K562 (cell line): ENCODE results near the gene PLEKHG4B. TPM values are rescaled to one million over a fixed set of nuclear protein-coding genes. Genes with fewer than 3 reads are reported as not detected.

Experiments
- ATAC-seq: fragments of 200-7000 bp; cut with Tn5 transposase; 3 replicates; pipeline ENCODE4 v1.9.1; 2020; ENCODE audit warnings: moderate library complexity
- BruUV-seq: library from RNA; stranded (reverse); fragments of 400-500 nt; replicated peaks from 2 replicates; lab custom pipeline; 2021; lab: Mats Ljungman, UMichigan
- CTCF ChIA-PET: fragments of 300-600 bp; formaldehyde crosslinking; extraction: SDS; loops from one replicate; lab custom pipeline; 2021; ENCODE audit warnings: low intra/inter-chr PET ratio; lab: Yijun Ruan, JAX
- POLR2A ChIA-PET: fragments of 300-600, 350-650 bp; sonication (Branson Sonifier 250); formaldehyde crosslinking; extraction: SDS; loops from one replicate; lab custom pipeline; 2021; ENCODE audit warnings: antibody characterized with exemption, inconsistent platforms; lab: Yijun Ruan, JAX
- DNase-seq, 4 experiments: peaks; one replicate each; pipeline versions ENCODE4 v3.0.0 to v3.0.0-alpha.2; 2011 to 2018; ENCODE audit warnings: low spot score in 3 of 4, mixed read lengths in 3 of 4; ENCODE audit errors: extremely low read depth in 1 of 4
- FAIRE-seq: peaks from 2 replicates; lab custom pipeline; 2011; peaks lifted over from hg19 to GRCh38; lab: Jason Lieb, UNC
- H2AFZ ChIP-seq: 2 replicates; pipeline ENCODE4 v1.6.0; 2011; ENCODE audit warnings: low read depth, low read length, control low read depth, inconsistent platforms
- H3K27ac ChIP-seq: fragments of 200-600 bp; 3 replicates; pipeline ENCODE4 v1.8.0; 2011; ENCODE audit warnings: low read depth, mild to moderate bottlenecking, control low read depth, inconsistent platforms, low read length, moderate library complexity, mixed read lengths; ENCODE audit errors: extremely low read depth
- H3K27me3 ChIP-seq, 2 experiments: fragments of 300-600 bp in 1 of 2; 2 replicates in 1 of 2; 3 replicates in 1 of 2; pipeline versions ENCODE4 v1.6.0 to v1.8.0; 2011; ENCODE audit warnings: inconsistent platforms in 2 of 2, low read length in 2 of 2, mild to moderate bottlenecking in 1 of 2, mixed read lengths in 1 of 2, moderate library complexity in 1 of 2; ENCODE audit not compliant: control insufficient read depth in 2 of 2, insufficient read depth in 2 of 2
- H3K36me3 ChIP-seq: fragments of 300-600 bp; 3 replicates; pipeline ENCODE4 v1.8.0; 2011; ENCODE audit warnings: mild to moderate bottlenecking, low read length, inconsistent platforms; ENCODE audit not compliant: control insufficient read depth, insufficient read depth
- H3K4me1 ChIP-seq, 2 experiments: fragments of 200-600 bp in 1 of 2; replicated peaks in 1 of 2; 2 replicates in 1 of 2; 3 replicates in 1 of 2; pipeline versions ENCODE4 v1.5.1 to v1.8.0; 2011; ENCODE audit warnings: inconsistent platforms in 2 of 2, low read length in 2 of 2, mild to moderate bottlenecking in 1 of 2, mixed read lengths in 1 of 2, moderate library complexity in 1 of 2; ENCODE audit not compliant: control insufficient read depth in 2 of 2, insufficient read depth in 2 of 2
- H3K4me2 ChIP-seq: 2 replicates; pipeline ENCODE4 v1.6.1; 2011; ENCODE audit warnings: low read length, control low read depth, inconsistent platforms, mixed read lengths; ENCODE audit not compliant: insufficient read depth
- H3K4me3 ChIP-seq: fragments of 200-600 bp; sonication (generic), shearing (Covaris generic); 2 replicates; pipeline ENCODE4 v1.5.1; 2016; ENCODE audit warnings: control low read depth, inconsistent platforms
- H3K79me2 ChIP-seq: fragments of 200-600 bp; 3 replicates; pipeline ENCODE4 v1.8.0; 2011; ENCODE audit warnings: low read length, inconsistent platforms; ENCODE audit not compliant: control insufficient read depth, insufficient read depth
- H3K9ac ChIP-seq, 2 experiments: 2 replicates each; pipeline versions ENCODE4 v1.6.0 to v1.6.1; 2011; ENCODE audit warnings: low read depth in 2 of 2, low read length in 2 of 2, control low read depth in 1 of 2, inconsistent platforms in 1 of 2, mild to moderate bottlenecking in 1 of 2, mixed read lengths in 1 of 2; ENCODE audit not compliant: insufficient read depth in 1 of 2
- H3K9me1 ChIP-seq: one replicate; pipeline ENCODE4 v1.6.0; 2011; ENCODE audit warnings: inconsistent platforms, mild to moderate bottlenecking, low read length, moderate library complexity; ENCODE audit not compliant: control insufficient read depth, insufficient read depth
- H3K9me3 ChIP-seq: replicated peaks from 2 replicates; pipeline ENCODE4 v1.5.1; 2011; ENCODE audit warnings: low read depth, low read length, inconsistent platforms; ENCODE audit not compliant: control insufficient read depth, insufficient read depth
- H4K20me1 ChIP-seq: replicated peaks from 2 replicates; pipeline ENCODE4 v1.6.1; 2011; ENCODE audit warnings: low read length, inconsistent platforms, mixed read lengths; ENCODE audit not compliant: control insufficient read depth, insufficient read depth
- CEBPB ChIP-seq: fragments of 450-650 bp; IDR thresholded peaks from 2 replicates; pipeline ENCODE4 v1.6.1; 2016; ENCODE audit warnings: missing genetic modification characterization, missing compliant biosample characterization
- FIP1L1 ChIP-seq: fragments of 200-400 bp; formaldehyde crosslinking; IDR thresholded peaks from 2 replicates; pipeline ENCODE4 v1.6.1; 2018; ENCODE audit warnings: mild to moderate bottlenecking, low read depth, low read length; ENCODE audit not compliant: poor library complexity, severe bottlenecking
- HBP1 ChIP-seq: fragments of 450-650 bp; formaldehyde crosslinking; IDR thresholded peaks from 2 replicates; pipeline ENCODE4 v1.4.0; 2022; ENCODE audit warnings: missing genetic modification characterization
- HMBOX1 ChIP-seq: sonication (generic); IDR thresholded peaks from 2 replicates; pipeline ENCODE4 v1.6.1; 2016
- LCOR ChIP-seq: sonication (generic); formaldehyde crosslinking; IDR thresholded peaks from 2 replicates; pipeline ENCODE4 v1.8.0; 2022; ENCODE audit warnings: mild to moderate bottlenecking, missing genetic modification reagents
- MEIS2 ChIP-seq: fragments of 450-650 bp; IDR thresholded peaks from 2 replicates; pipeline ENCODE4 v1.6.1; 2014; ENCODE audit warnings: mild to moderate bottlenecking; ENCODE audit not compliant: partially characterized antibody
- MXD1 ChIP-seq: fragments of 250-450 bp; sonication (Bioruptor Pico); IDR thresholded peaks from 2 replicates; pipeline ENCODE4 v1.8.0; 2021; ENCODE audit warnings: borderline replicate concordance, mild to moderate bottlenecking, moderate library complexity; ENCODE audit not compliant: poor library complexity, severe bottlenecking
- PTRF ChIP-seq: fragments of 450-650 bp; IDR thresholded peaks from 2 replicates; pipeline ENCODE4 v1.6.1; 2016; ENCODE audit warnings: mild to moderate bottlenecking, missing genetic modification characterization, missing compliant biosample characterization
- SMARCC2 ChIP-seq: fragments of 450-650 bp; IDR thresholded peaks from 2 replicates; pipeline ENCODE4 v1.6.1; 2017; ENCODE audit warnings: antibody characterized with exemption, moderate library complexity, mild to moderate bottlenecking, low read depth
- TARDBP ChIP-seq: fragments of 450-650 bp; IDR thresholded peaks from 2 replicates; pipeline ENCODE4 v1.6.1; 2016
- ZBTB7A ChIP-seq: IDR thresholded peaks from 2 replicates; pipeline ENCODE4 v1.6.1; 2011; ENCODE audit warnings: low read depth, mild to moderate bottlenecking, low read length, moderate library complexity, borderline replicate concordance; ENCODE audit not compliant: control insufficient read depth
- ZHX1 ChIP-seq: fragments of 150-350 bp; conservative IDR thresholded peaks from 2 replicates; pipeline ENCODE4 v1.6.1; 2014; ENCODE audit warnings: low read length
- ZNF197 ChIP-seq: fragments of 200-800 bp; sonication (Bioruptor generic); IDR thresholded peaks from 2 replicates; pipeline ENCODE4 v1.6.1; 2016; ENCODE audit warnings: low read depth, missing genetic modification characterization, missing compliant biosample characterization
- ZNF316 ChIP-seq: fragments of 450-650 bp; IDR thresholded peaks from 2 replicates; pipeline ENCODE4 v1.6.1; 2016
- ZNF740 ChIP-seq, 3 experiments: fragments of 200-800 bp in 1 of 3; sonication (Bioruptor generic) in 1 of 3; sonication (generic) in 1 of 3; formaldehyde crosslinking in 1 of 3; IDR thresholded peaks; 2 replicates each; pipeline versions ENCODE4 v1.6.1 to v1.8.0; 2016 to 2022; ENCODE audit warnings: mild to moderate bottlenecking in 2 of 3, missing compliant biosample characterization in 2 of 3, missing genetic modification characterization in 2 of 3, missing genetic modification reagents in 1 of 3
- WGBS: fragments of 100-300 bp; shearing (Covaris generic); methylation state at CpG from one replicate; pipeline ENCODE4 v1.1.6; 2016; ENCODE audit warnings: low coverage, mixed read lengths; ENCODE audit not compliant: insufficient coverage; ENCODE audit errors: missing lambda C conversion rate; 5-methylcytosine and 5-hydroxymethylcytosine counted together
- in situ Hi-C: fragments of 300-500 bp; cut with MboI; formaldehyde crosslinking; loops from 4 replicates; pipeline ENCODE4 v1.15.0; 2018; ENCODE audit warnings: inconsistent platforms, mixed read lengths
- intact Hi-C: fragments of 100-400 bp; cut with micrococcal nuclease; formaldehyde crosslinking; loops from 2 replicates; pipeline ENCODE4 v1.14.2; 2022
- polyA plus RNA-seq, 8 experiments: library from polyadenylated mRNA; depleted of rRNA in 4 of 8; stranded (reverse) in 5 of 8; unstranded in 3 of 8; fragments of >200 nt; fragmentation: Nextera tagmentation in 2 of 8; fragmentation: Illumina TruSeq in 1 of 8; extraction: Ambion mirVana in 2 of 8; extraction: Trizol in 1 of 8; gene quantifications; 2 replicates each; pipeline versions ENCODE4 v1.2.1 to v1.2.3, GENCODE V29; 2011 to 2014; ENCODE audit warnings: inconsistent platforms in 1 of 8, missing spikeins in 1 of 8
- total RNA-seq, 7 experiments: library from RNA; depleted of rRNA in 6 of 7; stranded (reverse); fragments of >200 nt in 6 of 7; fragmentation: Illumina TruSeq in 2 of 7; extraction: Trizol in 2 of 7; gene quantifications; 2 replicates each; pipeline versions ENCODE4 v1.2.1 to v1.2.3, GENCODE V29; 2011 to 2021; ENCODE audit warnings: low replicate concordance in 1 of 7

The PLEKHG4B gene
- total and polyA plus RNA-seq, 9 of the 15 experiments (the other 6 are each of a cell fraction or from before 2014, with no cell fraction given) = 0.02 TPM; not detected in 8

GRCh38 chr5:219460-219863, 127.5 kb downstream of the PLEKHG4B start:
- Histone ChIP-seq H3K9ac (peak overlapping the region; percentile 90 to 97), H4K20me1 (peaks cover 26% of the 10 kb centered on the region), H3K27ac (no peak overlapping the region; the same call in none of the 3 replicates), H2AFZ (no peak overlapping the region), H3K27me3 (no peaks in the 10 kb centered on the region), H3K9me1 (no peaks in the 10 kb centered on the region), H3K4me3 (peak overlapping the region; percentile 99), H3K9me3 (no peaks in the 10 kb centered on the region), H3K4me2 (peak overlapping the region; percentile 92), H3K4me1 (peaks cover 11% of the 10 kb centered on the region in 2 experiments; a peak in 4 of 5 replicates), H3K36me3 (peaks cover 37% of the 10 kb centered on the region; the same call in 2 of the 3 replicates), H3K79me2 (peaks cover 66% of the 10 kb centered on the region)
- ATAC-seq = 0 out of 3 replicates have a peak, but pooled peaks have one; percentile 3
- DNase-seq = peak in 1 of 4 experiments; percentile 32
- ChIA-PET CTCF (interaction anchor here (0.9 kb wide), 1 partner anchor 12 kb away, joined by 3 read pairs; no protein-coding TSS in a partner anchor), POLR2A (interaction anchor here (0.6 to 2.1 kb wide), 4 partner anchors 9 to 115 kb away, joined by 3 to 7 read pairs (median 4); no protein-coding TSS in a partner anchor)
- WGBS = 5% methylated on average over 9 of the region's 9 CpGs
- intact Hi-C loops = no loop called here
- FAIRE-seq = no peak
- in situ Hi-C loops = loop anchor here (5.0 kb wide), 1 partner anchor 1378 kb away; no protein-coding TSS in a partner anchor
- TSS peak; percentile 47 for BruUV-seq
- no peak for TF ChIP-seq ZBTB7A
- 0 out of 2 replicates have a peak, but pooled peaks have one; percentile 23 for TF ChIP-seq HMBOX1
- no peak for TF ChIP-seq SMARCC2
- no peak for TF ChIP-seq TARDBP
- TF ChIP-seq MEIS2 = no peak
- TF ChIP-seq ZNF316 = no peak
- 0 out of 2 replicates have a peak, but pooled peaks have one; percentile 11 for TF ChIP-seq LCOR (CRISPR knock-in tag)
- TF ChIP-seq ZNF197 (CRISPR knock-in tag) = no peak
- no peak for TF ChIP-seq PTRF (tag)
- no peak for TF ChIP-seq MXD1 (CRISPR knock-in tag)
- no peak for TF ChIP-seq HBP1 (CRISPR knock-in tag)
- TF ChIP-seq FIP1L1 = no peak
- TF ChIP-seq CEBPB (tag) = peak; percentile 24; the same call in 1 of the 2 replicates
- TF ChIP-seq ZNF740 (CRISPR knock-in tag; IDR thresholded peaks at IDR 0.05) = no peak
- no peak for TF ChIP-seq ZNF740 (tag; IDR thresholded peaks at IDR 0.05)
- no peak for TF ChIP-seq ZHX1
